Measurements from ENCODE around the gene SHPK.

GRCh38 chr17:3621146-3621720 is 14.8 kb downstream of the SHPK start:
- no peak for TF ChIP-seq CTCF (IDR thresholded peaks at IDR 0.05)
- TF ChIP-seq POLR2A (IDR thresholded peaks at IDR 0.05): no peak

All from testis (tissue), 2 donors.